GM21576 (cell line): ENCODE measurements around the gene ZBTB9.
"Not testable (repeated sequence)": the region's sequence is repeated elsewhere in the genome, so short reads cannot be mapped to it uniquely, and the experiment has no call there.

ENCODE experiments used
- ATAC-seq: cut with Tn5 transposase; IDR thresholded peaks from one replicate; pipeline ENCODE4 v1.9.1; 2021; ENCODE audit warnings: mild to moderate bottlenecking, moderate library complexity; ENCODE audit not compliant: unreplicated experiment

Gene ZBTB9

DNA sequence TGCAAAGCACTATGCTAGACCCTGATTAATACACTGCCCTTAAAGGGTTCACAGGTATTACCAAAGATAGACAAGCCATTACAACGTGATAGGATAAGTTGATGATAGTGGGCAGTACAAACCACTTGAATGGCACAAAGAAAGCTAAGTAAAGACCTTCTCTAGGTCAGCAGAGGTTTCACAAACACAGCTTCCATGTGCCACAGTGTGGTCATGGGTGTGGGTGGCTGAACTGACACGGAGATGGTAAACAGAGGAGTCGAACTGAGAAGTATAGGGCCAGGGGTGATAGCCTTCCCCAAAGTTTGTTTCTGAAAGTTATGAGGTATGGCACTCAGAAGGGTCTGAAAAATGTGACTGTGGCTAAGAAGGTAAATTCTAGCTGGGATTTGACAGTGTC is 4.3 kb downstream of the ZBTB9 start:
- no peak for ATAC-seq

- no peak for ATAC-seq
These were observed 4.8 kb downstream of the ZBTB9 start for GRCh38 chr6:33459226-33459625.

DNA sequence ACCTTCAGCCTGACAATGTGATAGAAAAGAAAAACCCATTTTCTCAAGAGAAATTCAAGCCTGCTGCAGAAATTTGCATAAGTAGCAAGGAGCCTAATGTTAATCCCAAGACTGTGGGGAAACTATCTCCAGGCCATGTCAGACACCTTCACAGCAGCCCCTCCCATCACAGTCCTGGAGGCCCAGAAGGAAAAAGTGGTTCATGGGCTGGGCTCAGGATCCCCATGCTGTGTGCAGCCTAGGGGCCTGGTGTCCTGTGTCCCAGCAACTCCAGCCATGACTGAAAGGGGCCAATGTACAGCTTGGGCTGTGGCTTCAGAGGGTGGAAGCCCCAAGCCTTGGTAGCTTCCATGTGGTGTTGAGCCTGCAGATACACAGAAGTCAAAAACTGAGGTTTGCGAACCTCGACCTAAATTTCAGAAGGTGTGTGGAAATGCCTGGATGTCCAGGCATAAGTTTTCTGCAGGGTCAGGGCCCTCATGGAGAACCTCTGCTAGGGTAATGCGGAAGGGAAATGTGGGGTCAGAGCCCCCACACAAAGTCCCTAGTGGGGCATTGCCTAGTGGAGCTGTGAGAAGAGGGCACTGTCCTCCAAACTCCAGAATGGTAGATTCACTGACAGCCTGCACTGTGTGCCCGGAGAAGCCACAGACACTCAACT is 11.8 kb downstream of the ZBTB9 start:
- no peak for ATAC-seq

GRCh38 chr6:33467091-33467490 is 12.7 kb downstream of the ZBTB9 start:
- no peak for ATAC-seq

DNA sequence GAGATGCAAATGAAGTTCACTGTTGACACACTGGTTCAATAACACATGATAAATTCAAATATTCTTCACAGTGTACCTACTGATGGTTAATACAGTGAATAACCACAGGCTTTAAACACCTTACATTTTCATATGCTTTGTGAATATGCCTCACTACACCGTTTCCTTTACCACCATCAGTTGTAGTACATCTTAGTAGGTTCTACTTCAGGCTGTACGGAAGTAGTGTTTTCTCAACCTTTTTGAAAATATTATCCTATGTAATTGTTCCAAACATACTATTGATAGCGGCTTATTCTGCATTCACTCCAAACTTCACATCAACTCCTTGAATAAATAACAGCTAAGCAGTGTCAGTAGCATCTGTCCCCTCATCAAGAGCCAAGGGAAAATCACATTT is 15.3 kb downstream of the ZBTB9 start:
- no peak for ATAC-seq

DNA sequence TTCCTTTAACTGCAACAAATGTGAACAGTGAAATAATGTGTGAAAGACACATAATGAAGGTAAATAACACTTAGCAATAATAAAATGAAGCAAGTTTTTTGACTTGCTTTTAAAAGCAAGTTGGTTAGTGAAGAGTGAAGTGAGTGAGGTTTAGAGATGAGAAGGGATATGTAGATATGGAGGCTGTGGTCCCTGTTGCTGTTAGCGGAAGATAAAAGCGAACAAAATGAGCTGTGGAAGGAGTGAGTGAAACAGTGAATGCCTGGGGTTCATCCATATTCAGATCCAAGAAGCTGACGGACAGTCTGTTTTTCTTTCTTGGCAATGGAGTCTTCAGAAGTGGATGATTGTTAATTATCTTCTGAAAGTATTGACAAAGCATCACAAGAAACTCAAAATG is 23.5 kb downstream of the ZBTB9 start:
- no peak for ATAC-seq

GRCh38 chr6:33481192-33481591 is 26.8 kb downstream of the ZBTB9 start:
- ATAC-seq, result no peak

- ATAC-seq, result not testable (repeated sequence)
These were observed 28.2 kb downstream of the ZBTB9 start for GRCh38 chr6:33482620-33483019.

GRCh38 chr6:33483678-33484077 is 29.3 kb downstream of the ZBTB9 start:
- ATAC-seq, result no peak

DNA sequence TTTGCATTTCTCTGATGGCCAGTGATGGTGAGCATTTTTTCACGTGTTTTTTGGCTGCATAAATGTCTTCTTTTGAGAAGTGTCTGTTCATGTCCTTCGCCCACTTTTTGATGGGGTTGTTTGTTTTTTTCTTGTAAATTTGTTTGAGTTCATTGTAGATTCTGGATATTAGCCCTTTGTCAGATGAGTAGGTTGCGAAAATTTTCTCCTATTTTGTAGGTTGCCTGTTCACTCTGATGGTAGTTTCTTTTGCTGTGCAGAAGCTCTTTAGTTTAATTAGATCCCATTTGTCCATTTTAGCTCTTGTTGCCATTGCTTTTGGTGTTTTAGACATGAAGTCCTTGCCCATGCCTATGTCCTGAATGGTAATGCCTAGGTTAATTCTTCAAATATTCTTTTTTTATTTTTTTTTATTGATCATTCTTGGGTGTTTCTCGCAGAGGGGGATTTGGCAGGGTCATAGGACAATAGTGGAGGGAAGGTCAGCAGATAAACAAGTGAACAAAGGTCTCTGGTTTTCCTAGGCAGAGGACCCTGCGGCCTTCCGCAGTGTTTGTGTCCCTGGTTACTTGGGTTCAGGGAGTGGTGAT is 30.4 kb downstream of the ZBTB9 start:
- ATAC-seq, result not testable (repeated sequence)

- ATAC-seq, result not testable (repeated sequence)
These were observed 31.3 kb downstream of the ZBTB9 start for GRCh38 chr6:33485680-33486079.

DNA sequence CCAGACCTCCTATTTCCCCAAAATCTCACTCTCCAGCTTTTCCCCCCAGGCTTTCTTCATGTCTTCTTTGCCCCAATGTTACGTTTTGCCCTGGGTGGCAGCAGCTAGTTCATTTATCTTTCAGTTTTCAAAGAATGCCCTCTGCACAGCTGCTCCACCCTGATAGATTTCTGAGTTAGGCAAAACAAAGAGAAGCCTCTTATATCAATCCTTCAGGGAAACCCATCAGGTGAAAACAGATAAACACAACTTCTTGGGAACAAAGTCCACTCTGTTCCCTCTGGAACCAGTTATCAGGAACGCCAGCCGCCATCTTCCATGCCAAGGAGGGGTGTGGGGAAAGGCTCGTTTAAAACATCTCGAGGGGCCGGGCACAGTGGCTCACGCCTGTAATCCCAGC is 34.0 kb downstream of the ZBTB9 start:
- no peak for ATAC-seq

GRCh38 chr6:33490198-33490597 is 35.8 kb downstream of the ZBTB9 start:
- ATAC-seq, result no peak

- ATAC-seq, result no peak
These were observed 36.2 kb downstream of the ZBTB9 start for GRCh38 chr6:33490621-33491020.

DNA sequence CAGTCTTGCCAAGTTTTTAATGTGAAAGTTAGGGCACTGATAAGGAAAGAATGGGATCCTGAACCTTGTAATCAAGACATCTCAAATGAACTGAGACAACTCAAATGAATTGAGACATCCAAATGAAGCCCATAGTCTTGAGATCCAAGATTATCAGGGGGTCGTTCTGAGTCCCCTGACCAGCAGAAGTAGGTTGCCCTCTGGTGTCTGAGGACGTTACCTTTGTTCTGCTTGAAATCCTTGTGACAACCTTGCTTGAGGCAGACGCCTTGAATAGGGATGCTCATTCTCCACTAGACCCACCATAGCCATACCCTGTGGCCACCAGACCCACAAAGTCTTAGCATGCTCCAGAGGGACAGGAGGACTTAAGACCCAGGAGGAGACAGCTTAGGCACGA is 37.7 kb downstream of the ZBTB9 start:
- ATAC-seq, result no peak

GRCh38 chr6:33497157-33497556 is 42.8 kb downstream of the ZBTB9 start:
- no peak for ATAC-seq

DNA sequence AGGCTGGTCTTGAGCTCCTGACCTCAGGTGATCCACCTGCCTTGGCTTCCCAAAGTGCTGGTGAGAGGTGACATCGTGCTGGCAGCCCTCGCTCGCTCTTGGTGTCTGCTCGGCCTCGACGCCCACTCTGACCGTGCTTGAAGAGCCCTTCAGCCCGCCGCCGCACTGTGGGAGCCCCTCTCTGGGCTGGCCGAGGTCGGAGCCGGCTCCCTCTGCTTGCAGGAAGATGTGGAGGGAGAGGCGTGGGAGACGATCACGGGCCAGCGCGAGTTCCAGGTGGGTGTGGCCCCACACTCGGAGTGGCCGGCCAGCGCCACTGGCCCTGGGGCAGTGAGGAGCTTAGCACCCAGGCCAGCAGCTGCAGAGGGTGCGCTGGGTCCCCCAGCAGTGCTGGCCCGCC is 48.1 kb downstream of the ZBTB9 start:
- no peak for ATAC-seq

DNA sequence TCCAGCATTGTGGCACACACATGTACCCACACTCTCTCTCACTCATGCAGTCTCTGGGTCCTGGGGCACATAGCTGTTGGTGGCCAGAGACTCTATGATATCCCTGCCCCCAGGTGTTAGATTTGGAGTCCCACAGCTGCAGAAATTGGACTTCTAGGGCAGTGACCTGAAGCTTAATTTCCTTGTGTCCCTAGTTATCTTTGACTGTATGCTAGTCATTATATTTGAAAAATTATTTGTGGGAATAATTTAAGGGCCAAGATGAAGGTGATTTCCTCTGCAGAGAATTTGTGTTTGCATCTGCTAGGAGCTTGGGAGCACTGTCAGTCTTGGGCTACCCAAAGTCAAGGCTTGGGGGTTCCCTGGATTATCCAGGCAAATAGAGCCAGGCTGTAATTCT is 50.1 kb downstream of the ZBTB9 start:
- ATAC-seq, result no peak

DNA sequence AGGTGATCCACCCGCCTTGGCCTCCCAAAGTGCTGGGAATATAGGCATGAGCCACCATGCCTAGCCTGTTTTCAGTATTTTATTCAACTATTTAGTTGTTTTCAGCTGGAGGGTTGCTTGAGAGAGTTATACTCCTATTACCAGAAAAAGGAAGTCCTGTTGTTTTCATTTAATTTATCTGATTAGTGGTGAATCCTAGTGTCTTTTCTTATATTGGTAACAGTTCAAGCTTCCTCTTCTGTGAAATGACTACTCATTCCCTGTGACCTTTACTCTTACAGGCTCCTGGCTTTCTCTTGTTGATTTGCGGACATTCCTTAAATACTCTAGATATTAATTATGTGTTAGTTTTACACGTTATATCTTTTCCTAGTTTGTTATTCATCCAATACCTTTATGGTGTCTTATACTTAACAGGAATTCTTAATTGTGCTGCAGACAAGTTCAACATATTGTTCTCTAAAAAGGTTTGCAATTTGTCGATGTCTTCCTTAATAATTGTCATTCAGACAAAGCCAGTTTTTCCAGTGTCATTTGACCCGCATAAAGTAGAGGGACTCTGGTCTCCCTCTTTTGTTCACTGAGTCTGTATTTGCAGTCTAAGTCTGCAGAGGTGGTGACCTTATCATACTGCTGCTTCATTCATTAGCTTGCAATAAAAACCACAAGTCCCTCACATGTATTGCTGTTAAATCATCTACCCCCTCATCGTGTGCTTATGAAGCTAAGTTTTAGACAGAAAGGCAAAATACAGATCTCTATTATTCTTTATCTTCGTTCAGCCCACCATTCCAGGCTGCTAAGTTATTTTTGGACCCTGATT is 51.4 kb downstream of the ZBTB9 start:
- ATAC-seq, result no peak
